ENCODE results near the gene PRKRA. TPM values are rescaled to one million over a fixed set of nuclear protein-coding genes. Genes with fewer than 3 reads are reported as not detected.
A peak's percentile ranks its signal among the peaks of the same experiment; 100 is the strongest.

PRKRA gene
- total and polyA plus RNA-seq, 2 of the 13 experiments (the other 11 are each of a cell fraction or from before 2014, with no cell fraction given), result 53.1 to 74.7 TPM

DNA sequence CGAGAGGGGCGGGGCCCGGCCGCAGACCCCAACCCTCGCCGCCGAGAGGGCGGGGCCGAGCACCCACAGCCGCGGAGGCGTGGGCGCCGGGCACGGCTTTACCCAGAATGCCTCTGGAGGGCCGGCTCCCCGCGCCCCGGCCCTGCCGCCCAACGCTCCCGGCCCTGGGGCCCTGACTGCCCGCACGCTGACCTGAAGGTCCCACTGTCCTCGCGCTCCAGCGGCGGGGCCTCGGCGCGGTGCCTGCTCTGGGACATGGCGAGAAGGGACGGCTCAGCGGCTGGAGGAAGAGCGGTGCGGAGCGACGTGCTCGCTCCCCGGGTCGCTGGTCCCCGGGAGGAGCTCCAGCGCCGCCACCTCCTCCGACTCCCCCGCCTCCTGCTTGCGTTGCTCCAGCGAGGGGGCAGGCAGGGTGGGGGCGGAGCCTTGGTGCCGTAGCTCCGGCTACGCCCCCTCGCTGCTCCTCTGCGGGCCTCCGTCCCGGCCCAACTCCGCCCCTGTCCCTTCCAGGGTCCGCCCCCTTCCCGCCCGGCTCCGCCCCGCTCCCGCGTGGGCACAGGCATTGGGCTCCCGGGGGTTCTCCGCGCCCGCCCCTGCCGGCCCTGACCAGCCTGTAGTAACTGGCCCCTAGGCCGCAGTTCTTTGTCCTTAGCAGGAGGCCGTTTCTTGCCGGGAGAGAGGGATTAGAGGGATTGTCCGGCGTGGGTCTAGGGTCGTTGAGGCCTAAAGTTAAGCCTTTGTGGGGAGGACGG, at the start of gene PRKRA, which contains the start of gene PJVK (continued):
- TF ChIP-seq, protein P1, sequence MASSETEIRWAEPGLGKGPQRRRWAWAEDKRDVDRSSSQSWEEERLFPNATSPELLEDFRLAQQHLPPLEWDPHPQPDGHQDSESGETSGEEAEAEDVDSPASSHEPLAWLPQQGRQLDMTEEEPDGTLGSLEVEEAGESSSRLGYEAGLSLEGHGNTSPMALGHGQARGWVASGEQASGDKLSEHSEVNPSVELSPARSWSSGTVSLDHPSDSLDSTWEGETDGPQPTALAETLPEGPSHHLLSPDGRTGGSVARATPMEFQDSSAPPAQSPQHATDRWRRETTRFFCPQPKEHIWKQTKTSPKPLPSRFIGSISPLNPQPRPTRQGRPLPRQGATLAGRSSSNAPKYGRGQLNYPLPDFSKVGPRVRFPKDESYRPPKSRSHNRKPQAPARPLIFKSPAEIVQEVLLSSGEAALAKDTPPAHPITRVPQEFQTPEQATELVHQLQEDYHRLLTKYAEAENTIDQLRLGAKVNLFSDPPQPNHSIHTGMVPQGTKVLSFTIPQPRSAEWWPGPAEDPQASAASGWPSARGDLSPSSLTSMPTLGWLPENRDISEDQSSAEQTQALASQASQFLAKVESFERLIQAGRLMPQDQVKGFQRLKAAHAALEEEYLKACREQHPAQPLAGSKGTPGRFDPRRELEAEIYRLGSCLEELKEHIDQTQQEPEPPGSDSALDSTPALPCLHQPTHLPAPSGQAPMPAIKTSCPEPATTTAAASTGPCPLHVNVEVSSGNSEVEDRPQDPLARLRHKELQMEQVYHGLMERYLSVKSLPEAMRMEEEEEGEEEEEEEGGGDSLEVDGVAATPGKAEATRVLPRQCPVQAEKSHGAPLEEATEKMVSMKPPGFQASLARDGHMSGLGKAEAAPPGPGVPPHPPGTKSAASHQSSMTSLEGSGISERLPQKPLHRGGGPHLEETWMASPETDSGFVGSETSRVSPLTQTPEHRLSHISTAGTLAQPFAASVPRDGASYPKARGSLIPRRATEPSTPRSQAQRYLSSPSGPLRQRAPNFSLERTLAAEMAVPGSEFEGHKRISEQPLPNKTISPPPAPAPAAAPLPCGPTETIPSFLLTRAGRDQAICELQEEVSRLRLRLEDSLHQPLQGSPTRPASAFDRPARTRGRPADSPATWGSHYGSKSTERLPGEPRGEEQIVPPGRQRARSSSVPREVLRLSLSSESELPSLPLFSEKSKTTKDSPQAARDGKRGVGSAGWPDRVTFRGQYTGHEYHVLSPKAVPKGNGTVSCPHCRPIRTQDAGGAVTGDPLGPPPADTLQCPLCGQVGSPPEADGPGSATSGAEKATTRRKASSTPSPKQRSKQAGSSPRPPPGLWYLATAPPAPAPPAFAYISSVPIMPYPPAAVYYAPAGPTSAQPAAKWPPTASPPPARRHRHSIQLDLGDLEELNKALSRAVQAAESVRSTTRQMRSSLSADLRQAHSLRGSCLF (CRISPR knock-in tag; IDR thresholded peaks at IDR 0.05; ENCODE audit: borderline replicate concordance), result peak; percentile 20; the same call in 1 of the 2 replicates
- TF ChIP-seq ZNF549 (CRISPR knock-in tag; IDR thresholded peaks at IDR 0.05) (no peak), MEIS1 (CRISPR knock-in tag; IDR thresholded peaks at IDR 0.05; ENCODE audit: borderline replicate concordance) (peak; percentile 85), ZNF740 (CRISPR knock-in tag; IDR thresholded peaks at IDR 0.05) (peak; percentile 76), MTA1 (CRISPR knock-in tag; IDR thresholded peaks at IDR 0.05; ENCODE audit: borderline replicate concordance) (peak; percentile 53; the same call in 1 of the 2 replicates), AHDC1 (CRISPR knock-in tag; IDR thresholded peaks at IDR 0.05; ENCODE audit: borderline replicate concordance) (peak; percentile 33; the same call in 1 of the 2 replicates), GPBP1L1 (CRISPR knock-in tag; IDR thresholded peaks at IDR 0.05) (no peak), ZNF484 (CRISPR knock-in tag; IDR thresholded peaks at IDR 0.05; ENCODE audit: borderline replicate concordance, low read depth) (0 out of 2 replicates have a peak, but pooled peaks have one; percentile 67), CAMTA2 (CRISPR knock-in tag; IDR thresholded peaks at IDR 0.05; ENCODE audit: borderline replicate concordance) (peak; percentile 98; the same call in 1 of the 2 replicates)
- TF ChIP-seq, protein P2, sequence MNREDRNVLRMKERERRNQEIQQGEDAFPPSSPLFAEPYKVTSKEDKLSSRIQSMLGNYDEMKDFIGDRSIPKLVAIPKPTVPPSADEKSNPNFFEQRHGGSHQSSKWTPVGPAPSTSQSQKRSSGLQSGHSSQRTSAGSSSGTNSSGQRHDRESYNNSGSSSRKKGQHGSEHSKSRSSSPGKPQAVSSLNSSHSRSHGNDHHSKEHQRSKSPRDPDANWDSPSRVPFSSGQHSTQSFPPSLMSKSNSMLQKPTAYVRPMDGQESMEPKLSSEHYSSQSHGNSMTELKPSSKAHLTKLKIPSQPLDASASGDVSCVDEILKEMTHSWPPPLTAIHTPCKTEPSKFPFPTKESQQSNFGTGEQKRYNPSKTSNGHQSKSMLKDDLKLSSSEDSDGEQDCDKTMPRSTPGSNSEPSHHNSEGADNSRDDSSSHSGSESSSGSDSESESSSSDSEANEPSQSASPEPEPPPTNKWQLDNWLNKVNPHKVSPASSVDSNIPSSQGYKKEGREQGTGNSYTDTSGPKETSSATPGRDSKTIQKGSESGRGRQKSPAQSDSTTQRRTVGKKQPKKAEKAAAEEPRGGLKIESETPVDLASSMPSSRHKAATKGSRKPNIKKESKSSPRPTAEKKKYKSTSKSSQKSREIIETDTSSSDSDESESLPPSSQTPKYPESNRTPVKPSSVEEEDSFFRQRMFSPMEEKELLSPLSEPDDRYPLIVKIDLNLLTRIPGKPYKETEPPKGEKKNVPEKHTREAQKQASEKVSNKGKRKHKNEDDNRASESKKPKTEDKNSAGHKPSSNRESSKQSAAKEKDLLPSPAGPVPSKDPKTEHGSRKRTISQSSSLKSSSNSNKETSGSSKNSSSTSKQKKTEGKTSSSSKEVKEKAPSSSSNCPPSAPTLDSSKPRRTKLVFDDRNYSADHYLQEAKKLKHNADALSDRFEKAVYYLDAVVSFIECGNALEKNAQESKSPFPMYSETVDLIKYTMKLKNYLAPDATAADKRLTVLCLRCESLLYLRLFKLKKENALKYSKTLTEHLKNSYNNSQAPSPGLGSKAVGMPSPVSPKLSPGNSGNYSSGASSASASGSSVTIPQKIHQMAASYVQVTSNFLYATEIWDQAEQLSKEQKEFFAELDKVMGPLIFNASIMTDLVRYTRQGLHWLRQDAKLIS (CRISPR knock-in tag; IDR thresholded peaks at IDR 0.05), result peak; percentile 62; the same call in 1 of the 2 replicates
